PC-3 (cell line): ENCODE data around the gene UBE2D2. TPM values are rescaled to one million over a fixed set of nuclear protein-coding genes. Genes with fewer than 3 reads are reported as not detected.

ENCODE experiments used
- ATAC-seq: fragments of 200-7000 bp; cut with Tn5 transposase; 2 replicates; pipeline ENCODE4 v1.9.1; 2020; ENCODE audit warnings: mild to moderate bottlenecking, moderate library complexity
- BruUV-seq: library from RNA; stranded (reverse); fragments of 400-500 nt; replicated peaks from 2 replicates; lab custom pipeline; 2021; lab: Mats Ljungman, UMichigan
- CTCF ChIA-PET: fragments of 300-600 bp; sonication (Branson Sonifier 250); formaldehyde crosslinking; loops from one replicate; lab custom pipeline; 2022; ENCODE audit warnings: antibody characterized with exemption; lab: Charles Lee
- POLR2A ChIA-PET: fragments of 300-600 bp; sonication (Branson Sonifier 250); formaldehyde crosslinking; loops from one replicate; lab custom pipeline; 2022; ENCODE audit warnings: antibody characterized with exemption; ENCODE audit not compliant: unreplicated experiment; lab: Charles Lee
- DNase-seq: peaks from one replicate; pipeline ENCODE4 v3.0.0-alpha.2; 2015
- H2AFZ ChIP-seq: fragments of 300-600 bp; sonication (generic); 2 replicates; pipeline ENCODE4 v1.6.0; 2016; ENCODE audit warnings: antibody characterized with exemption, low read length
- H3F3A ChIP-seq: fragments of 300-600 bp; sonication (generic); one replicate; pipeline ENCODE4 v1.6.0; 2017; ENCODE audit warnings: antibody characterized with exemption, low read length, control low read depth, mild to moderate bottlenecking; ENCODE audit not compliant: unreplicated experiment
- H3K27ac ChIP-seq: fragments of 300-600 bp; sonication (generic); 2 replicates; pipeline ENCODE4 v1.5.1; 2016; ENCODE audit warnings: mild to moderate bottlenecking, low read length
- H3K27me3 ChIP-seq: fragments of 300-600 bp; sonication (generic); 2 replicates; pipeline ENCODE4 v1.6.1; 2016; ENCODE audit warnings: low read length, mixed read lengths
- H3K36me3 ChIP-seq: fragments of 300-600 bp; sonication (generic); 2 replicates; pipeline ENCODE4 v1.6.1; 2016; ENCODE audit warnings: low read depth, mixed run types, low read length, mixed read lengths
- H3K4me1 ChIP-seq: fragments of 300-600 bp; sonication (generic); 2 replicates; pipeline ENCODE4 v1.5.1; 2016; ENCODE audit warnings: low read length; ENCODE audit not compliant: insufficient read depth
- H3K4me2 ChIP-seq: fragments of 300-600 bp; sonication (generic); 2 replicates; pipeline ENCODE4 v1.6.0; 2016; ENCODE audit warnings: low read length
- H3K4me3 ChIP-seq: fragments of 300-600 bp; sonication (generic); 2 replicates; pipeline ENCODE4 v1.5.1; 2016; ENCODE audit warnings: mild to moderate bottlenecking, low read length, mixed read lengths
- H3K79me2 ChIP-seq: fragments of 300-600 bp; sonication (generic); 2 replicates; pipeline ENCODE4 v1.6.1; 2017; ENCODE audit warnings: low read length, mixed read lengths
- H3K9ac ChIP-seq: fragments of 300-600 bp; sonication (generic); 2 replicates; pipeline ENCODE4 v1.6.0; 2016; ENCODE audit warnings: mild to moderate bottlenecking, low read length
- H3K9me2 ChIP-seq: fragments of 300-600 bp; sonication (generic); replicated peaks from 2 replicates; pipeline ENCODE4 v1.6.1; 2016; ENCODE audit warnings: mixed run types, low read length, mixed read lengths
- H3K9me3 ChIP-seq: fragments of 300-600 bp; sonication (generic); 2 replicates; pipeline ENCODE4 v1.6.1; 2016; ENCODE audit warnings: low read length, mixed read lengths
- H4K20me1 ChIP-seq: fragments of 300-600 bp; sonication (generic); 2 replicates; pipeline ENCODE4 v1.6.1; 2016; ENCODE audit warnings: low read length, mixed read lengths
- CTCF ChIP-seq: fragments of 300-600 bp; sonication (generic); conservative IDR thresholded peaks from 2 replicates; pipeline ENCODE4 v1.5.1; 2017; ENCODE audit warnings: antibody characterized with exemption, low read depth, mild to moderate bottlenecking, low read length
- EZH2 ChIP-seq: fragments of 300-600 bp; sonication (generic); IDR thresholded peaks from one replicate; pipeline ENCODE4 v1.6.1; 2017; ENCODE audit warnings: antibody characterized with exemption, mild to moderate bottlenecking, low read length; ENCODE audit not compliant: unreplicated experiment
- EZH2phosphoT487 ChIP-seq: fragments of 300-600 bp; sonication (generic); IDR thresholded peaks from 2 replicates; pipeline ENCODE4 v1.6.1; 2018; ENCODE audit warnings: mild to moderate bottlenecking, antibody characterized with exemption, low read length, borderline replicate concordance
- intact Hi-C: fragments of 100-400 bp; cut with micrococcal nuclease; formaldehyde crosslinking; loops from 2 replicates; pipeline ENCODE4 v1.9.0; 2023
- total RNA-seq: library from RNA; depleted of rRNA; stranded (reverse); fragments of >200 nt; gene quantifications from 2 replicates; pipeline ENCODE4 v1.2.3, GENCODE V29; 2014

The UBE2D2 gene
- total RNA-seq, 1 experiment from 2014 or later, result 98.7 TPM

GRCh38 chr5:139662617-139663016 is 101.5 kb downstream of the UBE2D2 start:
- no TSS peak for BruUV-seq
- ChIA-PET POLR2A (no interaction called here), CTCF (no interaction called here)
- no peaks in the 10 kb centered on the region for H4K20me1 ChIP-seq
- intact Hi-C loops, result no loop called here
- H3K36me3 ChIP-seq, result no peaks in the 10 kb centered on the region
- H3K4me2 ChIP-seq, result no peak overlapping the region
- ATAC-seq (no peak), DNase-seq (no peak)
- H3K9me2 ChIP-seq, result no peaks in the 10 kb centered on the region
- no peak overlapping the region for H3K4me3 ChIP-seq
- peaks cover 35% of the 10 kb centered on the region for H3K79me2 ChIP-seq
- H3K9me3 ChIP-seq, result no peaks in the 10 kb centered on the region
- no peak overlapping the region for H3K9ac ChIP-seq
- H2AFZ ChIP-seq, result no peak overlapping the region
- H3K27me3 ChIP-seq, result no peaks in the 10 kb centered on the region
- H3F3A ChIP-seq, result no peaks in the 10 kb centered on the region
- peaks cover 33% of the 10 kb centered on the region for H3K4me1 ChIP-seq
- no peak overlapping the region for H3K27ac ChIP-seq
- TF ChIP-seq CTCF, result no peak
- TF ChIP-seq EZH2, result no peak
- no peak for TF ChIP-seq EZH2phosphoT487

GRCh38 chr5:139663207-139664085 is 102.3 kb downstream of the UBE2D2 start:
- Histone ChIP-seq H3K9me3 (no peaks in the 10 kb centered on the region), H3K9ac (no peak overlapping the region), H3K4me1 (peaks cover 39% of the 10 kb centered on the region), H3F3A (no peaks in the 10 kb centered on the region), H3K4me3 (no peak overlapping the region), H3K4me2 (no peak overlapping the region), H3K27me3 (no peaks in the 10 kb centered on the region), H4K20me1 (no peaks in the 10 kb centered on the region), H2AFZ (no peak overlapping the region), H3K9me2 (no peaks in the 10 kb centered on the region), H3K36me3 (no peaks in the 10 kb centered on the region), H3K79me2 (peaks cover 30% of the 10 kb centered on the region), H3K27ac (no peak overlapping the region)
- DNase-seq, result no peak
- no peak for ATAC-seq
- no TSS peak for BruUV-seq
- intact Hi-C loops, result no loop called here
- CTCF ChIA-PET, result no interaction called here
- no peak for TF ChIP-seq EZH2phosphoT487
- TF ChIP-seq CTCF, result no peak
- TF ChIP-seq EZH2, result no peak
- POLR2A ChIA-PET, result no interaction called here

- Histone ChIP-seq H3K9me3 (no peaks in the 10 kb centered on the region), H3K9ac (no peak overlapping the region), H3K4me1 (peaks cover 39% of the 10 kb centered on the region), H3K4me3 (no peak overlapping the region), H3K79me2 (peaks cover 30% of the 10 kb centered on the region), H3F3A (no peaks in the 10 kb centered on the region), H3K27ac (no peak overlapping the region), H3K9me2 (no peaks in the 10 kb centered on the region), H3K36me3 (no peaks in the 10 kb centered on the region), H3K4me2 (no peak overlapping the region), H3K27me3 (no peaks in the 10 kb centered on the region), H4K20me1 (no peaks in the 10 kb centered on the region), H2AFZ (no peak overlapping the region)
- ChIA-PET POLR2A (no interaction called here), CTCF (no interaction called here)
- no TSS peak for BruUV-seq
- ATAC-seq, result no peak
- intact Hi-C loops, result no loop called here
- no peak for TF ChIP-seq EZH2
- no peak for TF ChIP-seq CTCF
- DNase-seq, result no peak
These were observed 103.1 kb downstream of the UBE2D2 start for GRCh38 chr5:139664086-139664693.
